Liver (tissue), 9 donors: ENCODE measurements around the gene DSC1. TPM values are rescaled to one million over a fixed set of nuclear protein-coding genes. Genes with fewer than 3 reads are reported as not detected.

Experiments used
- DNase-seq: peaks from one replicate; pipeline ENCODE4 v3.0.0-alpha.2; 2017; ENCODE audit warnings: low spot score
- H3K27ac ChIP-seq, 2 donors: one replicate each; pipeline ENCODE4 v1.7.0; 2013; ENCODE audit warnings: inconsistent platforms in 2 of 2, low read length in 2 of 2, control low read depth in 1 of 2, low read depth in 1 of 2, mild to moderate bottlenecking in 1 of 2
- H3K27me3 ChIP-seq, 4 donors: one replicate each; pipeline versions ENCODE4 v1.6.1 to v1.7.0; 2013; ENCODE audit warnings: low read length in 3 of 4, inconsistent platforms in 1 of 4, mild to moderate bottlenecking in 1 of 4, moderate library complexity in 1 of 4; ENCODE audit not compliant: control insufficient read depth in 4 of 4, insufficient read depth in 4 of 4
- H3K36me3 ChIP-seq, 4 donors: one replicate each; pipeline versions ENCODE4 v1.6.1 to v1.7.0; 2013; ENCODE audit warnings: low read length in 3 of 4, mild to moderate bottlenecking in 3 of 4, low read depth in 1 of 4, moderate library complexity in 1 of 4; ENCODE audit not compliant: control insufficient read depth in 4 of 4, insufficient read depth in 3 of 4
- H3K4me1 ChIP-seq, 4 donors: one replicate each; pipeline versions ENCODE4 v1.6.1 to v1.7.0; 2013; ENCODE audit warnings: low read length in 3 of 4, mild to moderate bottlenecking in 3 of 4, moderate library complexity in 1 of 4; ENCODE audit not compliant: control insufficient read depth in 4 of 4, insufficient read depth in 4 of 4
- H3K4me3 ChIP-seq, 3 donors: one replicate each; pipeline versions ENCODE4 v1.6.1 to v1.7.0; 2013; ENCODE audit warnings: low read length in 3 of 3, control low read depth in 1 of 3, low read depth in 1 of 3, mild to moderate bottlenecking in 1 of 3
- H3K9ac ChIP-seq, 2 donors: one replicate each; pipeline ENCODE4 v1.7.0; 2013; ENCODE audit warnings: low read length in 2 of 2, mild to moderate bottlenecking in 2 of 2, moderate library complexity in 2 of 2, control low read depth in 1 of 2, low read depth in 1 of 2
- H3K9me3 ChIP-seq, 4 donors: one replicate each; pipeline versions ENCODE4 v1.6.1 to v1.7.0; 2013; ENCODE audit warnings: low read length in 3 of 4; ENCODE audit not compliant: control insufficient read depth in 4 of 4
- CTCF ChIP-seq: fragments of 150-350 bp; IDR thresholded peaks from 2 replicates; pipeline ENCODE4 v1.5.1; 2017; ENCODE audit warnings: improper control_type of control experiment, low read depth, low read length; ENCODE audit not compliant: missing input control
- EGR1 ChIP-seq, 2 donors: IDR thresholded peaks; 2 replicates each; pipeline ENCODE4 v1.6.1; 2016 to 2018; ENCODE audit warnings: antibody characterized with exemption in 2 of 2, low read depth in 2 of 2
- FOXA1 ChIP-seq: IDR thresholded peaks from 2 replicates; pipeline ENCODE4 v1.6.1; 2016; ENCODE audit warnings: antibody characterized with exemption
- FOXA2 ChIP-seq: IDR thresholded peaks from 2 replicates; pipeline ENCODE4 v1.6.1; 2016; ENCODE audit warnings: antibody characterized with exemption
- GABPA ChIP-seq, 2 donors: IDR thresholded peaks in 1 of 2; conservative IDR thresholded peaks in 1 of 2; 2 replicates each; pipeline ENCODE4 v1.6.1; 2016; ENCODE audit warnings: antibody characterized with exemption in 2 of 2, mild to moderate bottlenecking in 1 of 2, moderate library complexity in 1 of 2
- HNF4G ChIP-seq: IDR thresholded peaks from 2 replicates; pipeline ENCODE4 v1.6.1; 2016; ENCODE audit warnings: antibody characterized with exemption
- NR2F2 ChIP-seq: IDR thresholded peaks from 2 replicates; pipeline ENCODE4 v1.6.1; 2016; ENCODE audit warnings: antibody characterized with exemption
- RAD21 ChIP-seq, 2 donors: IDR thresholded peaks; 2 replicates each; pipeline ENCODE4 v1.6.1; 2016; ENCODE audit warnings: antibody characterized with exemption in 2 of 2, mild to moderate bottlenecking in 2 of 2
- REST ChIP-seq: IDR thresholded peaks from 2 replicates; pipeline ENCODE4 v1.6.1; 2016; ENCODE audit warnings: antibody characterized with exemption, mild to moderate bottlenecking
- RXRA ChIP-seq, 2 donors: IDR thresholded peaks; 2 replicates each; pipeline ENCODE4 v1.6.1; 2017 to 2018; ENCODE audit warnings: antibody characterized with exemption in 2 of 2, mild to moderate bottlenecking in 1 of 2
- SP1 ChIP-seq: IDR thresholded peaks from 2 replicates; pipeline ENCODE4 v1.6.1; 2018; ENCODE audit warnings: antibody characterized with exemption, mild to moderate bottlenecking
- TAF1 ChIP-seq: conservative IDR thresholded peaks from 2 replicates; pipeline ENCODE4 v1.6.1; 2016; ENCODE audit warnings: antibody characterized with exemption, mild to moderate bottlenecking
- YY1 ChIP-seq: IDR thresholded peaks from 2 replicates; pipeline ENCODE4 v1.6.1; 2016; ENCODE audit warnings: antibody characterized with exemption, mild to moderate bottlenecking
- ZBTB33 ChIP-seq: IDR thresholded peaks from 2 replicates; pipeline ENCODE4 v1.6.1; 2016; ENCODE audit warnings: antibody characterized with exemption
- WGBS: extraction: QIAGEN DNeasy Blood & Tissue Kit; methylation state at CpG from one replicate; pipeline ENCODE4 v1.1.7; 2013; 5-methylcytosine and 5-hydroxymethylcytosine counted together
- polyA plus RNA-seq, 2 donors: library from polyadenylated mRNA; stranded (reverse) in 1 of 2; unstranded in 1 of 2; fragments of 200-250 nt in 1 of 2; fragments of >200 nt in 1 of 2; fragmentation: Nextera tagmentation in 1 of 2; extraction: Ambion mirVana in 1 of 2; gene quantifications; one replicate each; pipeline versions ENCODE4 v1.2.1 to v1.2.3, GENCODE V29; 2013 to 2015
- total RNA-seq, 2 donors: library from RNA; depleted of rRNA; stranded (reverse); fragments of >200 nt; gene quantifications; one replicate each; pipeline ENCODE4 v1.2.3, GENCODE V29; 2014
- TF ChIP-seq, protein P1 (sequence below): IDR thresholded peaks from 2 replicates; pipeline ENCODE4 v1.6.1; 2016; ENCODE audit warnings: antibody characterized with exemption
- TF ChIP-seq, protein P2 (sequence below): IDR thresholded peaks from 2 replicates; pipeline ENCODE4 v1.6.1; 2016; ENCODE audit warnings: antibody characterized with exemption
- donor health status: healthy.
- donor health status: healthy.
- donor health status: healthy.
- donor health status: healthy.
- donor health status: healthy.

The DSC1 gene
- total and polyA plus RNA-seq, 4 donors: not detected

GRCh38 chr18:31192086-31192776, 29.6 kb upstream of the DSC1 start (continued):
- TF ChIP-seq CTCF: no peak
- TF ChIP-seq RAD21 (IDR thresholded peaks at IDR 0.05): no peak

- TF ChIP-seq RXRA (IDR thresholded peaks at IDR 0.05): no peak
- WGBS: 73% methylated on average over 2 of the region's 2 CpGs
- Histone ChIP-seq H3K27ac (no peak overlapping the region), H3K9ac (no peak overlapping the region), H3K9me3 (no peaks in the 10 kb centered on the region), H3K27me3 (no peaks in the 10 kb centered on the region), H3K4me3 (no peak overlapping the region), H3K4me1 (no peaks in the 10 kb centered on the region), H3K36me3 (no peaks in the 10 kb centered on the region)
- DNase-seq: no peak
Measured at GRCh38 chr18:31190919-31191318, 28.3 kb upstream of the DSC1 start.

DNA sequence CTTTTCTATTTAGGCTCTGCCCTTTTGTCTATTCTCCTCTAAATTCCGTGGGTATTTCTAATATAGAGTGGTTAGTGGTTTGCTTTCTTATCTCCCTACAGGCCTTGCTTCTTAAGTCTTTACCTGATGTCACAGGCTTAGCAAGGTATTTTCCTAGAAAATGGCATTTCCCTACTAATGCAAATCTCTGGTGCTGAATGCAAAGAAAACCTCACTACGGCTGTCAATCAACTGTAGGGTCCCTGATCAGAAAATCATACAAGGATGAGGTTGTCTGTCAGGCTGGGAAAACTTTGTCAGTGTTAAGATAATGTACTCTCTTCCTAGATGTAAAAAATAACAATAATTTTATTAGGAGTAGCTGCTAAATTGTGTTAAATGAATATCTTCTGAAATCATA, 27.1 kb upstream of the DSC1 start:
- H3K9me3 ChIP-seq: no peaks in the 10 kb centered on the region
- no peak overlapping the region for H3K4me3 ChIP-seq
- TF ChIP-seq YY1: no peak
- TF ChIP-seq NR2F2: no peak
- TF ChIP-seq, protein P1, sequence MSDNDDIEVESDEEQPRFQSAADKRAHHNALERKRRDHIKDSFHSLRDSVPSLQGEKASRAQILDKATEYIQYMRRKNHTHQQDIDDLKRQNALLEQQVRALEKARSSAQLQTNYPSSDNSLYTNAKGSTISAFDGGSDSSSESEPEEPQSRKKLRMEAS: no peak
- no peak for TF ChIP-seq FOXA1
- no peak for TF ChIP-seq TAF1
- no peak for TF ChIP-seq REST
- no peak for TF ChIP-seq ZBTB33
- TF ChIP-seq FOXA2: no peak
- no peak for TF ChIP-seq RXRA (IDR thresholded peaks at IDR 0.05)
- TF ChIP-seq SP1: no peak
- no peak for TF ChIP-seq GABPA (IDR thresholded peaks at IDR 0.05 in 1 of 2, conservative IDR thresholded peaks at IDR 0.05 in 1 of 2)
- no peak for TF ChIP-seq EGR1 (IDR thresholded peaks at IDR 0.05; ENCODE audit: low read depth in 2 of 2)
- TF ChIP-seq, protein P2, sequence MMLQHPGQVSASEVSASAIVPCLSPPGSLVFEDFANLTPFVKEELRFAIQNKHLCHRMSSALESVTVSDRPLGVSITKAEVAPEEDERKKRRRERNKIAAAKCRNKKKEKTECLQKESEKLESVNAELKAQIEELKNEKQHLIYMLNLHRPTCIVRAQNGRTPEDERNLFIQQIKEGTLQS: no peak
- TF ChIP-seq RAD21 (IDR thresholded peaks at IDR 0.05): no peak
- no peak for TF ChIP-seq HNF4G
- H3K27ac ChIP-seq: no peak overlapping the region
- no peaks in the 10 kb centered on the region for H3K4me1 ChIP-seq
- H3K9ac ChIP-seq: no peak overlapping the region
- DNase-seq: no peak
- 81% methylated on average over 2 of the region's 2 CpGs for WGBS
- no peaks in the 10 kb centered on the region for H3K36me3 ChIP-seq
- no peaks in the 10 kb centered on the region for H3K27me3 ChIP-seq
